SJCRH30 (cell line): ENCODE measurements around the gene UBE2E1. TPM values are rescaled to one million over a fixed set of nuclear protein-coding genes. Genes with fewer than 3 reads are reported as not detected.
"Not testable (repeated sequence)": the region's sequence is repeated elsewhere in the genome, so short reads cannot be mapped to it uniquely, and the experiment has no call there.

ENCODE experiments used
- DNase-seq, 2 experiments: peaks; one replicate each; pipeline ENCODE4 v3.0.0-alpha.2; 2015 to 2020
- H3K27ac ChIP-seq: fragments of 250-450 bp; sonication (Bioruptor Pico); 2 replicates; pipeline ENCODE4 v1.5.1; 2020; ENCODE audit warnings: mild to moderate bottlenecking, moderate library complexity
- H3K27me3 ChIP-seq: fragments of 250-450 bp; sonication (Bioruptor Pico); 2 replicates; pipeline ENCODE4 v1.5.1; 2020; ENCODE audit warnings: mild to moderate bottlenecking, moderate library complexity
- H3K36me3 ChIP-seq: fragments of 250-450 bp; sonication (Bioruptor Pico); 2 replicates; pipeline ENCODE4 v1.5.1; 2020; ENCODE audit warnings: mild to moderate bottlenecking, moderate library complexity
- H3K4me1 ChIP-seq: fragments of 250-450 bp; sonication (Bioruptor Pico); 2 replicates; pipeline ENCODE4 v1.5.1; 2020; ENCODE audit warnings: mild to moderate bottlenecking, moderate library complexity
- H3K4me3 ChIP-seq: fragments of 250-450 bp; sonication (Bioruptor Pico); 2 replicates; pipeline ENCODE4 v1.5.1; 2020; ENCODE audit warnings: mild to moderate bottlenecking, moderate library complexity
- H3K9me3 ChIP-seq: fragments of 250-450 bp; sonication (Bioruptor Pico); replicated peaks from 2 replicates; pipeline ENCODE4 v1.5.1; 2020; ENCODE audit warnings: mild to moderate bottlenecking, moderate library complexity
- total RNA-seq: library from RNA; depleted of rRNA; stranded (reverse); fragments of >200 nt; shearing (Covaris generic); gene quantifications from 2 replicates; pipeline ENCODE4 v1.2.3, GENCODE V29; 2014

The UBE2E1 gene
- total RNA-seq, 1 experiment from 2014 or later: 182 TPM

GRCh38 chr3:23881993-23882392, 76.2 kb downstream of the UBE2E1 start:
- not testable (repeated sequence) for H3K4me3 ChIP-seq, H3K9me3 ChIP-seq, H3K27me3 ChIP-seq, H3K4me1 ChIP-seq, DNase-seq, H3K27ac ChIP-seq
- H3K36me3 ChIP-seq: peaks cover 10% of the 10 kb centered on the region

- Histone ChIP-seq H3K4me1 (no peaks in the 10 kb centered on the region), H3K36me3 (peaks cover 13% of the 10 kb centered on the region), H3K27me3 (no peaks in the 10 kb centered on the region), H3K27ac (no peak overlapping the region), H3K4me3 (no peak overlapping the region), H3K9me3 (no peaks in the 10 kb centered on the region)
- no peak for DNase-seq
Observed at GRCh38 chr3:23882487-23882918, 76.7 kb downstream of the UBE2E1 start.

- H3K27ac ChIP-seq: no peak overlapping the region
- no peaks in the 10 kb centered on the region for H3K4me1 ChIP-seq
- no peaks in the 10 kb centered on the region for H3K27me3 ChIP-seq
- no peak overlapping the region for H3K4me3 ChIP-seq
- H3K9me3 ChIP-seq: no peaks in the 10 kb centered on the region
- no peak for DNase-seq
- peaks cover 29% of the 10 kb centered on the region for H3K36me3 ChIP-seq
Observed at GRCh38 chr3:23884481-23884880, 78.7 kb downstream of the UBE2E1 start.

- H3K36me3 ChIP-seq: peaks cover 32% of the 10 kb centered on the region
- no peaks in the 10 kb centered on the region for H3K4me1 ChIP-seq
- DNase-seq: no peak
- H3K27ac ChIP-seq: no peak overlapping the region
- H3K9me3 ChIP-seq: no peaks in the 10 kb centered on the region
- no peaks in the 10 kb centered on the region for H3K27me3 ChIP-seq
- H3K4me3 ChIP-seq: no peak overlapping the region
Observed at GRCh38 chr3:23885210-23885609, 79.5 kb downstream of the UBE2E1 start.

GRCh38 chr3:23886311-23886710, 80.6 kb downstream of the UBE2E1 start:
- Histone ChIP-seq H3K4me1 (no peaks in the 10 kb centered on the region), H3K27me3 (no peaks in the 10 kb centered on the region), H3K4me3 (no peak overlapping the region), H3K9me3 (no peaks in the 10 kb centered on the region), H3K36me3 (peaks cover 40% of the 10 kb centered on the region), H3K27ac (no peak overlapping the region)
- no peak for DNase-seq

GRCh38 chr3:23888617-23889228, 83.0 kb downstream of the UBE2E1 start:
- Histone ChIP-seq H3K27me3 (no peaks in the 10 kb centered on the region), H3K27ac (no peak overlapping the region), H3K4me3 (no peak overlapping the region), H3K4me1 (no peaks in the 10 kb centered on the region), H3K9me3 (no peaks in the 10 kb centered on the region), H3K36me3 (peaks cover 54% of the 10 kb centered on the region)
- DNase-seq: peak in 1 of 2 experiments; percentile 62

GRCh38 chr3:23889386-23889785, 83.6 kb downstream of the UBE2E1 start:
- DNase-seq: no peak
- Histone ChIP-seq H3K27me3 (no peaks in the 10 kb centered on the region), H3K4me3 (no peak overlapping the region), H3K27ac (no peak overlapping the region), H3K36me3 (peaks cover 53% of the 10 kb centered on the region), H3K9me3 (no peaks in the 10 kb centered on the region), H3K4me1 (no peaks in the 10 kb centered on the region)

- Histone ChIP-seq H3K4me3 (no peak overlapping the region), H3K27me3 (no peaks in the 10 kb centered on the region), H3K4me1 (no peaks in the 10 kb centered on the region), H3K36me3 (peaks cover 57% of the 10 kb centered on the region), H3K27ac (no peak overlapping the region), H3K9me3 (no peaks in the 10 kb centered on the region)
- DNase-seq: no peak
Observed at GRCh38 chr3:23889950-23890349, 84.2 kb downstream of the UBE2E1 start.

- Histone ChIP-seq H3K27me3 (no peaks in the 10 kb centered on the region), H3K27ac (no peak overlapping the region), H3K4me1 (no peaks in the 10 kb centered on the region), H3K9me3 (no peaks in the 10 kb centered on the region), H3K4me3 (no peak overlapping the region), H3K36me3 (peaks cover 72% of the 10 kb centered on the region)
- DNase-seq: no peak
Observed at GRCh38 chr3:23894254-23895061, 88.7 kb downstream of the UBE2E1 start.

GRCh38 chr3:23895181-23895580, 89.4 kb downstream of the UBE2E1 start:
- Histone ChIP-seq H3K9me3 (no peaks in the 10 kb centered on the region), H3K4me3 (no peak overlapping the region), H3K4me1 (no peaks in the 10 kb centered on the region), H3K36me3 (peaks cover 76% of the 10 kb centered on the region), H3K27me3 (no peaks in the 10 kb centered on the region), H3K27ac (no peak overlapping the region)
- no peak for DNase-seq

GRCh38 chr3:23900744-23901143, 95.0 kb downstream of the UBE2E1 start:
- H3K9me3 ChIP-seq: no peaks in the 10 kb centered on the region
- no peak overlapping the region for H3K27ac ChIP-seq
- no peak for DNase-seq
- no peaks in the 10 kb centered on the region for H3K4me1 ChIP-seq
- peaks cover 66% of the 10 kb centered on the region for H3K36me3 ChIP-seq
- no peaks in the 10 kb centered on the region for H3K27me3 ChIP-seq
- H3K4me3 ChIP-seq: no peak overlapping the region

GRCh38 chr3:23904545-23904944, 98.8 kb downstream of the UBE2E1 start:
- DNase-seq: no peak
- Histone ChIP-seq H3K27me3 (no peaks in the 10 kb centered on the region), H3K9me3 (no peaks in the 10 kb centered on the region), H3K36me3 (peaks cover 57% of the 10 kb centered on the region), H3K27ac (no peak overlapping the region), H3K4me3 (no peak overlapping the region), H3K4me1 (no peaks in the 10 kb centered on the region)

- Histone ChIP-seq H3K36me3 (peaks cover 50% of the 10 kb centered on the region), H3K4me1 (peaks cover 9% of the 10 kb centered on the region), H3K27me3 (no peaks in the 10 kb centered on the region), H3K4me3 (no peak overlapping the region), H3K27ac (no peak overlapping the region), H3K9me3 (no peaks in the 10 kb centered on the region)
- DNase-seq: no peak
Observed at GRCh38 chr3:23909341-23909740, 103.6 kb downstream of the UBE2E1 start.

- H3K4me3 ChIP-seq: no peak overlapping the region
- DNase-seq: no peak
- H3K36me3 ChIP-seq: peaks cover 37% of the 10 kb centered on the region
- no peak overlapping the region for H3K27ac ChIP-seq
- no peaks in the 10 kb centered on the region for H3K9me3 ChIP-seq
- no peaks in the 10 kb centered on the region for H3K27me3 ChIP-seq
- peaks cover 14% of the 10 kb centered on the region for H3K4me1 ChIP-seq
Observed at GRCh38 chr3:23911397-23911796, 105.6 kb downstream of the UBE2E1 start.

- Histone ChIP-seq H3K36me3 (peaks cover 37% of the 10 kb centered on the region), H3K4me1 (peaks cover 14% of the 10 kb centered on the region), H3K27ac (0 out of 2 replicates have a peak overlapping the region, but pooled peaks have one; percentile 16)
- not testable (repeated sequence) for H3K4me3 ChIP-seq, H3K27me3 ChIP-seq, H3K9me3 ChIP-seq
- peak in 1 of 2 experiments; percentile 40 for DNase-seq
Observed at GRCh38 chr3:23912335-23912734, 106.6 kb downstream of the UBE2E1 start.
